HG02852 (cell line): ENCODE results near the gene SZRD1.
"Not testable (repeated sequence)": the region's sequence is repeated elsewhere in the genome, so short reads cannot be mapped to it uniquely, and the experiment has no call there.

Source experiments
- ATAC-seq: cut with Tn5 transposase; IDR thresholded peaks from one replicate; pipeline ENCODE4 v1.9.1; 2021; ENCODE audit warnings: mild to moderate bottlenecking, moderate library complexity; ENCODE audit not compliant: unreplicated experiment

The SZRD1 gene, protein sequence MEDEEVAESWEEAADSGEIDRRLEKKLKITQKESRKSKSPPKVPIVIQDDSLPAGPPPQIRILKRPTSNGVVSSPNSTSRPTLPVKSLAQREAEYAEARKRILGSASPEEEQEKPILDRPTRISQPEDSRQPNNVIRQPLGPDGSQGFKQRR

DNA sequence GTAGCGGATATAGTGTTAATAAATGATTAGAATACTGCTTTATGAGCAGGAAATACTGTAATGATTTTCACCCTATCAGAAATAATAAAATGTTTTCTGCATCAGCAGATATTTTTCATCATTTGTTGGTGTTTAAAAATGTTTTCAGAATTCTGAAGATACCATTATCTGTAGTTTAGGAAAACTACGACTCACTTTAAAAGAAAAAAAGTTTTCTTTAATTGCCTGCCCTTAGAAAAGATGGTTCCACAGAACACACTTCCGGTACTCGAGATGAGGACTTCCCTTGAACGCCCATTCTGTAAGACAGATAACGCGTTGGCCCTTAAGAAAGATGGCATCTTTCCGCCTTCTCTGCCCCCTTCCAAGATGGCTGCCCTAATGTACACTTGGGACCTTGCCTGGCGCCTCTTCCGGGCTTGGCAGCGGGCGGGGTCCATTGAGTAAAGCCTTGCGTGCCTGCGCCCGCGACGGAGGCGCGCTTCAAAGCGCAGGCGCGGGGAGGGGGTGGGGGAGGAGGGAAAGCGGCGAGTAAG is at the start of gene SZRD1:
Gene SZRD1 (plus strand): TSS at position 521 of the 536 bp plus-strand sequence. CDS start 16 bp downstream, outside the sequence.
- peak; percentile 73 for ATAC-seq

GRCh38 chr1:16318555-16318954 is 48.5 kb upstream of the SZRD1 start:
- no peak for ATAC-seq

GRCh38 chr1:16321176-16321867 is 45.7 kb upstream of the SZRD1 start:
- no peak for ATAC-seq

GRCh38 chr1:16324456-16324890 is 42.6 kb upstream of the SZRD1 start:
- no peak for ATAC-seq

DNA sequence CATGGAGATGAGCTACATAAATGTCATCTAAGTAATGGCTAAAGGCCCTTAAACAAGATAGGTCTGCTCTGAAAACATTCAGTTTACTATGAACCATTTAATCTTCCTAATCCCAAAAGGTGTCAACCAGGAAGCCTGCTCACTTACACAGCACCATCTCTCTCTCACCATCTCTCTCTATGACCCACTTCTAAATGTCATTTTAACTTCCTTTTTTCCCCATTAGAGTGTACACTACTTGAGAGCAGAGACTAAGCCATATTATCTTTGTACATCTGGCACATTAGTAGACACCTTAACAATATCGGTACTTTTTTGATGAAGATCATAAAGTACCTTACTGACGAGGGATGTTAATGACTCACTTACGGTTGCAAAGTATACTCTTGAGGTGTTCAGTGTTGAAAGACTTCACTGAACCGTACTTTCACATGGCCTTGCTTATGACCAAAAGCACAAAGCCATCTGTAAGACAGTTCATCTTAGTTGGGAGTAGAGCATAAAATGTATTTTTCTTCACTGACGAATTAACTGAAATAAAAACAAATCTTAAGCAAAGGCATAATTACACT is 40.1 kb upstream of the SZRD1 start:
- no peak for ATAC-seq

GRCh38 chr1:16334655-16335340 is 32.2 kb upstream of the SZRD1 start:
- ATAC-seq, result no peak

GRCh38 chr1:16338961-16339360 is 28.1 kb upstream of the SZRD1 start:
- ATAC-seq, result no peak

DNA sequence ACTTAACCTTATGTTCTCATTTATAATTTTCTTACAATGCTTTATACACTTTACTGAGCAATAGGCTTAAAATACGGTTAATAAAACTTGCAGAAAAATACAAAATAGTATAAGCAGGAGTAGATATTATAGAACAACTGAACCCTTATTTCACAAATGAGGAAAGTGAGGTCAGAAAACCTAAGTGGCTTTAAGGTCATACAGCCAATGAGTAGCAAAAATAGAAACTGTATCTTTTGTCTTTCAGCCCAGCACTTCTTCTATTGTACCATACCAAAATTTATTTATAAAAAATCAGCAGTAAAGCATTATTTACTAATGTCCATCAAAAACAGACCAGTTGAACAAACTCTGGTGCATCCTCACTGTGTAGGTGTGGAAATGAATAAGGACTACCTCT is 26.4 kb upstream of the SZRD1 start:
- ATAC-seq, result no peak

DNA sequence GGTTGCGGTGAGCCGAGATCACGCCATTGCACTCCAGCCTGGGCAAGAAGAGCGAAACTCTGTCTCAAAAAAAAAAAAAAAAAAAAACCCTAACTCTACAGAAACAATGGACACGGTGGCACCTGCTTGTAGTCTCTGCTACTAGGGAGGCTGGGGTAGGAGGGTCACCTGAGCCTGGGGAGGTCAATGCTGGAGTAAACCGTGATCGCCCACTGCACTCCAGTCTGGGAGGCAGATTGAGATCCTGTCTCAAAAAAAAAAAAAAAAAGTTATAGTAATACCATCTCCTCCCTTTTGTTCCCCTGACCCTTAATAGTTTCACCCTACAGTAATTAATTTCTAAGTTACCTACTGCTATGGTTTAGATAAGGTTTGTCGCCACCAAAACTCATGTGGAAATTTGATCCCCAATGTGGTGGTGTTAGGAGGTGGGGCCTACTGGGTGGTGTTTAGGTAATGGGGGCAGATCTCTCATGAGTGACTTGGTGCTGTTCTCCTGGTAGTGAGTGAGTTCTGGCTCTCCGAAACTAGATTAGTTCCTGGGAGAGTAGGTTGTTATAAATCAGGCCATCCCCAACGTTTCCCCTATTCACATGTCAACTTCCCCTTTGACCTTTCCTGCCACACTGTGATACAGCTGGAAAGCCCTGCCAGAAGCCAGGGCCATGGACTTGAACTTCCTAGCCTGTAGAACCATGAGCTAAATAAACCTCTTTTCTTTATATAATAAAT is 24.5 kb upstream of the SZRD1 start:
- ATAC-seq, result no peak

- not testable (repeated sequence) for ATAC-seq
These were observed 23.8 kb upstream of the SZRD1 start for GRCh38 chr1:16343276-16343675.

- no peak for ATAC-seq
These were observed 18.4 kb upstream of the SZRD1 start for GRCh38 chr1:16348414-16349182.

GRCh38 chr1:16349847-16350406 is 17.1 kb upstream of the SZRD1 start:
- ATAC-seq, result no peak

DNA sequence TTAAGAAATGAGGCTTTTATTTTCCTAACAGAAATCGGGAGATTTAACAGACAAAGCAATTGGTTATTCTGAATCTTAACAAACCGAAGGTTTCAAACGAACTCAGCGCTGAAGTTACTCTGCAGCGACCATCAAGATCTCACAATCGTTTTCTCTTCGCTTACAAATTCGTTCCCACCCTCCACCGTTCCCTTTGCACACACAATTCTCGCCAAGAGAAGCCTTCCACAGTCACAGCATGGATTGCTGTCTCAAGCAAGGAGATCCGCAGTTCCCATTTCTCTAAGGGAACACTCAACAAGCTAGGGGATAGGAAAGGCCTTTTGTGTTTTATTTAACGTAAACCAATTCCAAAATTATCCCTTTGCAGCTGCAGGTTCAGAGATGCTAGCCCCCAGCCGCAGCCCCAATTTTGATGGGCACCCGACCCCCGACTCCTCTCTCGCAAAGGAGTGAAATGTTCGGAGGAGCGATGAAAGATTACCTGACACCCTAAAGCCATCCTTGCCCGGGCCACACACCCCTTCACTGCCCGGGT is 15.5 kb upstream of the SZRD1 start:
- ATAC-seq, result no peak

DNA sequence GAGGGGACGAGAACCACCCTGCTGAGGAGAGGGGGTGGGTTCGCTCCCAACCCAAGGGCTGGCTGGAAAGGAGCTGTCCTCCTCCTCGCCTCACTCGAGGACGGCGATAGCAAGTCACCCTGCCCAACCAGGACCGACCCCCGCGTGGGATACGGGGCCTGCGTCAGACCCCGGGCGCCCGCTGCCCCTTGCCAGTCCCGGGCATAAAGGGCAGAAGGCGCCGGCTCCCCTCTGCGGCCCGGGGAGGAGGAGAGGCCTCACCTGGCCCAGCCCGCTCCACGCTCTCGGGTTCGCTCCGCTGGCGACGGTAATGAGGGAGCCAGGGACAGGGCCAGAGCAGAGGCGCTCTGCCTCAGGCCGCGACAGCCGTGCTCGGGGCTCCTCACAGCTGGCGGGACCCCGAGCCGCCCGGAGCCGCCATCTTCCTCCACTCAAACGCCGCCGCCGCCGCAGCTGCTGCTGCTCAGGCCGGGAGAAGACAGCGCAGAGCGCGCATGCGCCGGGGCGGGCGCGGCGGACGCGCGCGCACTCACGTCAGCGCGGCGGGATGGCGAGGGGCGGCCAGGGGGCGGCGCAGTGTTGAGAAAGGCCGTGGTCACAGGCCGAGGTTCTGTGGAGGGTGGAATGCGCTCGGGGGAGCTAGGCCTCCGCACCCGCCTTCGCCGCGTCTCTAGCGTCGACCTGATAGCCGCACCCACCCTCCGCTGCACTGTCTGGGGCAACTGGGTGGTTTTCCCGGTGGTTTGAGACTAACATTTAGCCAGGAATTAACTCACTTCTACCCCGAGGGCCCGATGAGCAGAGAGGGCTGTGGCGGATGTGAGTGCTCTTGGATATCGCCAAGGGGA is 14.8 kb upstream of the SZRD1 start, which contains the start of gene FBXO42:
Gene FBXO42 (minus strand): TSS at position 487 of the 848 bp plus-strand sequence. CDS start 37,062 bp downstream, outside the sequence.
- ATAC-seq, result peak; percentile 79

DNA sequence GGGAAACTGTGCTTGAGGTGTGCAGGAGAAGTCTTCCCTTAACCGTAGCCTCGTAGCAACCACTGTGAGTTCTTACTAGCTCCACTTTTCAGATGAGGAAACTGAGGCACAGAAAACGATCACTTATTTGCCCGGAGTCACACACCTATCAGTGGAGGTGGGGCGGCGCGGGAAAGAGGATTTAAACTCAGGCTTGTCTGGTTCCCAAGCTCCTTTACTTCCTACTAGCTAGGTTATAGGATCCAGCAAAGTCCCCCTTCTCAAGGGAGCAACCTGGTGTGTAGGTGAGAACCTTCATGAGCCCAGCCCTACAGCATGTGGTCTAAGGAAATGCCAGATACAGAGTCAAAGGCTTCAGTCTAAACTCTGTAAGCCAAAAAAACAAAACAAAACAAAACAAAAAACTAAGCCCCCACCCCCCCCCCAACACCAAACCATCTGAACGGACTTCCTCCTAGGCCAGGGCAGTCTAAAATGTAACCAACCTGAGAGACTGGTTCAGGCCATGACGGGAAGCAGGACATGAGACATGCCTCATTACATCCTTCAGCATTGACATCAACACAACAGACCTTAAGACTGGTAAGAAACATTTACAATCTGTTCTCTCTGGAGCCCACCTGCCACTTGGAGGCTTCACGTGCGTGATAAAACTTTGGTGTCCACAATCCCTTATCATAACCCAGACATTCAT is 14.1 kb upstream of the SZRD1 start:
- no peak for ATAC-seq

GRCh38 chr1:16354619-16355018 is 12.4 kb upstream of the SZRD1 start:
- no peak for ATAC-seq

GRCh38 chr1:16356867-16357266 is 10.2 kb upstream of the SZRD1 start:
- ATAC-seq, result no peak

- ATAC-seq, result not testable (repeated sequence)
These were observed 1.9 kb upstream of the SZRD1 start for GRCh38 chr1:16365146-16365498.
